H9 (cell line): ENCODE measurements around the gene ZNRF1. TPM values are rescaled to one million over a fixed set of nuclear protein-coding genes. Genes with fewer than 3 reads are reported as not detected.
"Not testable (repeated sequence)": the region's sequence is repeated elsewhere in the genome, so short reads cannot be mapped to it uniquely, and the experiment has no call there.

ENCODE experiments used
- DNase-seq: peaks from one replicate; pipeline ENCODE4 v3.0.0-alpha.2; 2017
- H2AFZ ChIP-seq: one replicate; pipeline ENCODE4 v1.6.1; 2013; ENCODE audit warnings: mild to moderate bottlenecking, low read length, control low read depth, moderate library complexity
- H2AK5ac ChIP-seq: 2 replicates; pipeline ENCODE4 v1.6.1; 2013; ENCODE audit warnings: low read length, control low read depth, mixed read lengths; ENCODE audit not compliant: insufficient read length
- H2BK120ac ChIP-seq: one replicate; pipeline ENCODE4 v1.6.1; 2013; ENCODE audit warnings: low read depth, mild to moderate bottlenecking, low read length, control low read depth, inconsistent platforms; ENCODE audit not compliant: poor library complexity, severe bottlenecking
- H2BK12ac ChIP-seq: 2 replicates; pipeline ENCODE4 v1.6.1; 2013; ENCODE audit warnings: low read length, control low read depth, mixed read lengths, low read depth; ENCODE audit not compliant: insufficient read length
- H2BK15ac ChIP-seq: 2 replicates; pipeline ENCODE4 v1.6.1; 2013; ENCODE audit warnings: low read depth, low read length, control low read depth
- H2BK20ac ChIP-seq: one replicate; pipeline ENCODE4 v1.6.1; 2013; ENCODE audit warnings: low read depth, mild to moderate bottlenecking, low read length, control low read depth, inconsistent platforms; ENCODE audit not compliant: poor library complexity, severe bottlenecking
- H2BK5ac ChIP-seq: 2 replicates; pipeline ENCODE4 v1.6.1; 2013; ENCODE audit warnings: low read length, control low read depth, mixed read lengths; ENCODE audit not compliant: insufficient read length
- H3K14ac ChIP-seq: 2 replicates; pipeline ENCODE4 v1.6.1; 2013; ENCODE audit warnings: low read length, control low read depth; ENCODE audit not compliant: insufficient read depth
- H3K18ac ChIP-seq: 2 replicates; pipeline ENCODE4 v1.6.1; 2013; ENCODE audit warnings: low read depth, mild to moderate bottlenecking, mixed read lengths, low read length, control low read depth; ENCODE audit not compliant: insufficient read length
- H3K23ac ChIP-seq: 2 replicates; pipeline ENCODE4 v1.6.1; 2013; ENCODE audit warnings: low read length, control low read depth, mixed read lengths, low read depth; ENCODE audit not compliant: insufficient read length
- H3K23me2 ChIP-seq: 2 replicates; pipeline ENCODE4 v1.6.1; 2013; ENCODE audit warnings: low read depth, mild to moderate bottlenecking, mixed read lengths, low read length, control low read depth; ENCODE audit not compliant: insufficient read length, poor library complexity, severe bottlenecking
- H3K27ac ChIP-seq: 2 replicates; pipeline ENCODE4 v1.5.1; 2013; ENCODE audit warnings: low read length, control low read depth, mixed read lengths, low read depth; ENCODE audit not compliant: insufficient read length
- H3K27me3 ChIP-seq: 2 replicates; pipeline ENCODE4 v1.6.1; 2013; ENCODE audit warnings: low read length, control low read depth, inconsistent platforms; ENCODE audit not compliant: insufficient read depth
- H3K4ac ChIP-seq: 2 replicates; pipeline ENCODE4 v1.6.1; 2013; ENCODE audit warnings: low read depth, mild to moderate bottlenecking, control low read depth, inconsistent platforms, low read length, moderate library complexity
- H3K4me1 ChIP-seq: 2 replicates; pipeline ENCODE4 v1.6.1; 2013; ENCODE audit warnings: low read length, control low read depth, inconsistent platforms; ENCODE audit not compliant: insufficient read depth
- H3K4me2 ChIP-seq: 2 replicates; pipeline ENCODE4 v1.6.1; 2013; ENCODE audit warnings: low read length, control low read depth, mixed read lengths; ENCODE audit not compliant: insufficient read length, insufficient read depth
- H3K56ac ChIP-seq: 2 replicates; pipeline ENCODE4 v1.6.1; 2013; ENCODE audit warnings: low read depth, mild to moderate bottlenecking, mixed read lengths, low read length, control low read depth; ENCODE audit not compliant: insufficient read length
- H3K79me1 ChIP-seq: 2 replicates; pipeline ENCODE4 v1.6.1; 2013; ENCODE audit warnings: low read depth, mild to moderate bottlenecking, moderate library complexity, low read length, control low read depth, inconsistent platforms; ENCODE audit not compliant: insufficient read depth, poor library complexity, severe bottlenecking
- H3K79me2 ChIP-seq: 2 replicates; pipeline ENCODE4 v1.6.1; 2013; ENCODE audit warnings: low read length, control low read depth, inconsistent platforms; ENCODE audit not compliant: insufficient read depth
- H3K9ac ChIP-seq: 2 replicates; pipeline ENCODE4 v1.6.1; 2013; ENCODE audit warnings: low read length, control low read depth, mixed read lengths; ENCODE audit not compliant: insufficient read length; ENCODE audit errors: extremely low read depth
- H3K9me3 ChIP-seq: one replicate; pipeline ENCODE4 v1.6.1; 2013; ENCODE audit warnings: low read depth, low read length, inconsistent platforms; ENCODE audit not compliant: control insufficient read depth
- H3T11ph ChIP-seq: one replicate; pipeline ENCODE4 v1.6.1; 2013; ENCODE audit warnings: mild to moderate bottlenecking, low read length, control low read depth, inconsistent platforms
- H4K20me1 ChIP-seq: one replicate; pipeline ENCODE4 v1.6.1; 2013; ENCODE audit not compliant: control insufficient read depth, insufficient read length, insufficient read depth
- H4K5ac ChIP-seq: 2 replicates; pipeline ENCODE4 v1.6.1; 2013; ENCODE audit warnings: low read depth, mild to moderate bottlenecking, mixed read lengths, low read length, control low read depth; ENCODE audit not compliant: insufficient read length
- H4K8ac ChIP-seq: replicated peaks from 2 replicates; pipeline ENCODE4 v1.6.1; 2013; ENCODE audit warnings: low read length, control low read depth, mixed read lengths, low read depth; ENCODE audit not compliant: insufficient read length
- H4K91ac ChIP-seq: 2 replicates; pipeline ENCODE4 v1.6.1; 2013; ENCODE audit warnings: low read depth, mild to moderate bottlenecking, moderate library complexity, mixed read lengths, low read length, control low read depth; ENCODE audit not compliant: insufficient read length
- H3K27ac Mint-ChIP-seq, 3 experiments: 2 replicates in 2 of 3; 3 replicates in 1 of 3; pipeline ENCODE4 v1.8.0; 2020 to 2021; ENCODE audit warnings: mixed read lengths in 3 of 3, mild to moderate bottlenecking in 1 of 3, moderate library complexity in 1 of 3
- H3K27me3 Mint-ChIP-seq: 2 replicates; pipeline ENCODE4 v1.8.0; 2021; ENCODE audit warnings: low read depth, mild to moderate bottlenecking, moderate library complexity, mixed read lengths
- H3K36me3 Mint-ChIP-seq, 3 experiments: 2 replicates in 2 of 3; 3 replicates in 1 of 3; pipeline ENCODE4 v1.8.0; 2020 to 2021; ENCODE audit warnings: low read depth in 3 of 3, mixed read lengths in 3 of 3; ENCODE audit not compliant: insufficient read depth in 1 of 3
- H3K4me1 Mint-ChIP-seq, 2 experiments: 2 replicates each; pipeline ENCODE4 v1.8.0; 2020; ENCODE audit warnings: mixed read lengths in 2 of 2
- H3K4me3 Mint-ChIP-seq, 2 experiments: 2 replicates in 1 of 2; 3 replicates in 1 of 2; pipeline ENCODE4 v1.8.0; 2020 to 2021; ENCODE audit warnings: mild to moderate bottlenecking in 2 of 2, mixed read lengths in 2 of 2, moderate library complexity in 1 of 2
- H3K9me3 Mint-ChIP-seq, 2 experiments: 2 replicates in 1 of 2; 3 replicates in 1 of 2; pipeline ENCODE4 v1.8.0; 2020; ENCODE audit warnings: mild to moderate bottlenecking in 2 of 2, mixed read lengths in 2 of 2, moderate library complexity in 1 of 2
- WGBS: extraction: QIAGEN DNeasy Blood & Tissue Kit; methylation state at CpG from one replicate; pipeline ENCODE4 v1.1.7; 2013; ENCODE audit warnings: missing lambda C conversion rate, low lambda C conversion rate, mixed read lengths; ENCODE audit not compliant: insufficient read length; ENCODE audit errors: extremely low coverage; 5-methylcytosine and 5-hydroxymethylcytosine counted together
- total RNA-seq: library from RNA; stranded (reverse); gene quantifications from 2 replicates; pipeline ENCODE4 v1.2.1, GENCODE V29; 2021
- TF ChIP-seq, protein P1 (sequence below): fragments of 200-600 bp; sonication (generic); conservative IDR thresholded peaks from 3 replicates; pipeline ENCODE4 v1.8.0; 2021; ENCODE audit warnings: antibody characterized with exemption, mild to moderate bottlenecking

ZNRF1 gene
- total RNA-seq, 1 experiment from 2014 or later: 49.6 TPM

DNA sequence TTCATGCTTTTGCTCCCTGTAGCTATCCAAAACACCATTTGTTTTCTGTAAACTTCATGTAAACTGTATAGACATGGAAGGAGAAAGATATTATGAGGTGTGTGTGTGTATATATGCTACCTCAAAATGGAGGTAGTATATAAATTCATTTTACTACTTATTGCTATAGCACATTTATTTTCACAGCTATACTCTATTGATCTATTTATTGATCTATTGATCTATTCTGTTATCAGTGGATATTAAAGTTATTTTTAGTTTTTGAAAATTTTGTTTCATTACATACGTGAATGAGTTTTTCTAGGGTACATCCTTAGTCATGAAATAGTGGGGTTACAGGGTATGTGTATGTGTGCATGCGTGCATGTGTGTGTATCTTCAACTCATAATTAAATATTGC lies 15.5 kb downstream of the ZNRF1 start:
- Histone ChIP-seq H3K18ac (no peak overlapping the region), H3K79me1 (peaks cover 6% of the 10 kb centered on the region), H3K4me1 (peaks cover 7% of the 10 kb centered on the region; the same call in 1 of the 2 replicates), H3K27me3 (no peaks in the 10 kb centered on the region), H3K4me2 (no peak overlapping the region), H3K23ac (no peak overlapping the region), H3K79me2 (peaks cover 12% of the 10 kb centered on the region; the same call in 1 of the 2 replicates), H3T11ph (no peak overlapping the region), H3K9me3 (no peaks in the 10 kb centered on the region), H3K14ac (no peak overlapping the region), H2BK20ac (no peak overlapping the region), H3K27ac (no peak overlapping the region), H2BK15ac (no peak overlapping the region), H4K91ac (no peak overlapping the region), H4K5ac (no peak overlapping the region), H3K4ac (no peak overlapping the region), H3K9ac (no peak overlapping the region), H3K56ac (no peak overlapping the region), H3K23me2 (no peaks in the 10 kb centered on the region), H4K8ac (no peak overlapping the region), H2AFZ (no peak overlapping the region), H2BK5ac (no peak overlapping the region), H2BK12ac (no peak overlapping the region), H2BK120ac (no peak overlapping the region), H4K20me1 (no peaks in the 10 kb centered on the region), H2AK5ac (no peak overlapping the region)
- Mint-ChIP-seq H3K9me3 (peaks cover under 1 to 2% of the 10 kb centered on the region in 2 experiments; a peak in 3 of 5 replicates), H3K4me3 (no peak overlapping the region), H3K4me1 (peaks cover 25 to 27% of the 10 kb centered on the region in 2 experiments), H3K27ac (no peak overlapping the region), H3K27me3 (no peaks in the 10 kb centered on the region), H3K36me3 (peaks cover 2 to 10% (median 4%) of the 10 kb centered on the region in 3 experiments)
- TF ChIP-seq, protein P1, sequence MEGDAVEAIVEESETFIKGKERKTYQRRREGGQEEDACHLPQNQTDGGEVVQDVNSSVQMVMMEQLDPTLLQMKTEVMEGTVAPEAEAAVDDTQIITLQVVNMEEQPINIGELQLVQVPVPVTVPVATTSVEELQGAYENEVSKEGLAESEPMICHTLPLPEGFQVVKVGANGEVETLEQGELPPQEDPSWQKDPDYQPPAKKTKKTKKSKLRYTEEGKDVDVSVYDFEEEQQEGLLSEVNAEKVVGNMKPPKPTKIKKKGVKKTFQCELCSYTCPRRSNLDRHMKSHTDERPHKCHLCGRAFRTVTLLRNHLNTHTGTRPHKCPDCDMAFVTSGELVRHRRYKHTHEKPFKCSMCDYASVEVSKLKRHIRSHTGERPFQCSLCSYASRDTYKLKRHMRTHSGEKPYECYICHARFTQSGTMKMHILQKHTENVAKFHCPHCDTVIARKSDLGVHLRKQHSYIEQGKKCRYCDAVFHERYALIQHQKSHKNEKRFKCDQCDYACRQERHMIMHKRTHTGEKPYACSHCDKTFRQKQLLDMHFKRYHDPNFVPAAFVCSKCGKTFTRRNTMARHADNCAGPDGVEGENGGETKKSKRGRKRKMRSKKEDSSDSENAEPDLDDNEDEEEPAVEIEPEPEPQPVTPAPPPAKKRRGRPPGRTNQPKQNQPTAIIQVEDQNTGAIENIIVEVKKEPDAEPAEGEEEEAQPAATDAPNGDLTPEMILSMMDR: no peak
- no CpG with 5 or more reads among the region's 2 CpGs for WGBS
- no peak for DNase-seq

DNA sequence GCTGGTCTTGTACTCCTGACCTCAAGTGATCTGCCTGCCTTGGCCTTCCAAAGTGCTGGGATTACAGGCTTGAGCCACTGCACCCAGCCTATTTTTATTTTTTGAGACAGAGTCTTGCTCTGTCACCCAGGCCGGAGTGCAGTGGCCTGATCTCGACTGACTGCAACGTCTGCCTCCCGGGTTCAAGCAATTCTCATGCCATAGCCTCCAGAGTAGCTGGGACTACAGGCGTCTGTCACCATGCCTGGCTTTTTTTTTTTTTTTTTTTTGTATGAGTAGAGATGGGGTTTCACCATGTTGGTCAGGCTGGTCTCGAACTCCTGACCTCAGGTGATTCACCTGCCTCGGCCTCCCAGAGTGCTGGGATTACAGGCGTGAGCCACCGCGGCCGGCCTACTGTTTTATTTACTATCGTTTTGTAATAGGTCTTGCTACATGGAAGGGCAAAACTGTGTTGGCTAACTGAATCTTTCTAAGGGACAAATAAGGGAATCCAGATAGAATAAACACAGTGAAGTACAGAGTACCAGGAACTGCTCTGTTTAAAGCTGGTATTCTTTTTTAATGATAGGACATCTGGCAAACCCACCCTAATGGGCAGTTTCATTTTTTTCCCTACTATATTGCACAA lies 17.7 kb downstream of the ZNRF1 start:
- not testable (repeated sequence) for H4K20me1 ChIP-seq, H2BK5ac ChIP-seq, H3K27ac Mint-ChIP-seq, H3K27me3 Mint-ChIP-seq, H2AK5ac ChIP-seq, H3K14ac ChIP-seq, H3K9ac ChIP-seq, H3T11ph ChIP-seq, H3K4me2 ChIP-seq, H3K27me3 ChIP-seq, DNase-seq, H3K4ac ChIP-seq, H2AFZ ChIP-seq, H2BK15ac ChIP-seq, H3K56ac ChIP-seq, H3K18ac ChIP-seq, H4K8ac ChIP-seq, H3K23me2 ChIP-seq, H3K4me1 ChIP-seq, H3K4me3 Mint-ChIP-seq, H2BK120ac ChIP-seq, H4K91ac ChIP-seq, H2BK20ac ChIP-seq, H3K9me3 ChIP-seq, H2BK12ac ChIP-seq, H3K27ac ChIP-seq, H3K23ac ChIP-seq, H4K5ac ChIP-seq
- Mint-ChIP-seq H3K9me3 (peaks cover 22 to 25% of the 10 kb centered on the region in 2 experiments), H3K36me3 (peaks cover 24 to 29% (median 25%) of the 10 kb centered on the region in 3 experiments), H3K4me1 (peaks cover 20 to 25% of the 10 kb centered on the region in 2 experiments)
- peaks cover 13% of the 10 kb centered on the region; the same call in 1 of the 2 replicates for H3K79me2 ChIP-seq
- peaks cover 14% of the 10 kb centered on the region for H3K79me1 ChIP-seq
- no CpG with 5 or more reads among the region's 12 CpGs for WGBS
